ENCODE data around the gene ZSWIM6.

DNA sequence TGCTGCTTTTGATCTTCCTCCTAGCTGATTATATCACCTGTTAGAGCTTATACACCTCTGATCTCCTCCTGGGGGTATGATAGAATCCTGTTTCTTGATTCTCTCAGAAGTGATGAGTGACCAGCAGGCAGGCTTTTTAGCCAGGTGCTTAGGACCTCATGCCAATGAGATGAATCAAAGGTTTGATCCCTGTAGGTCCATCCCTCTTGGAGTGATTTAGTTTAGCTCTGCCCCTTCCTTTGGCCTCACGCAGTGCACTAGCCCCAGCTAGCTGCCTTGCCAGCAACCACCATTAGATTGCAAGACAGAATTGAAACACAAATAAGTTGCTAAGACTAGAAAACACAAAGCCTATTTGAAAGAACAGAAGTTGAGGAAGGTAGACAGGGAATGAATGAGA lies 84.4 kb downstream of the ZSWIM6 start:
- TF ChIP-seq, protein P1, sequence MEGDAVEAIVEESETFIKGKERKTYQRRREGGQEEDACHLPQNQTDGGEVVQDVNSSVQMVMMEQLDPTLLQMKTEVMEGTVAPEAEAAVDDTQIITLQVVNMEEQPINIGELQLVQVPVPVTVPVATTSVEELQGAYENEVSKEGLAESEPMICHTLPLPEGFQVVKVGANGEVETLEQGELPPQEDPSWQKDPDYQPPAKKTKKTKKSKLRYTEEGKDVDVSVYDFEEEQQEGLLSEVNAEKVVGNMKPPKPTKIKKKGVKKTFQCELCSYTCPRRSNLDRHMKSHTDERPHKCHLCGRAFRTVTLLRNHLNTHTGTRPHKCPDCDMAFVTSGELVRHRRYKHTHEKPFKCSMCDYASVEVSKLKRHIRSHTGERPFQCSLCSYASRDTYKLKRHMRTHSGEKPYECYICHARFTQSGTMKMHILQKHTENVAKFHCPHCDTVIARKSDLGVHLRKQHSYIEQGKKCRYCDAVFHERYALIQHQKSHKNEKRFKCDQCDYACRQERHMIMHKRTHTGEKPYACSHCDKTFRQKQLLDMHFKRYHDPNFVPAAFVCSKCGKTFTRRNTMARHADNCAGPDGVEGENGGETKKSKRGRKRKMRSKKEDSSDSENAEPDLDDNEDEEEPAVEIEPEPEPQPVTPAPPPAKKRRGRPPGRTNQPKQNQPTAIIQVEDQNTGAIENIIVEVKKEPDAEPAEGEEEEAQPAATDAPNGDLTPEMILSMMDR (conservative IDR thresholded peaks at IDR 0.05; ENCODE audit: low read length), result no peak
- TF ChIP-seq EZH2phosphoT487 (IDR thresholded peaks at IDR 0.05; ENCODE audit: borderline replicate concordance, low read depth, low read length), result no peak
